COLO829 (cell line): Measurements from ENCODE around the gene BMP6.

Experiments
- DNase-seq: peaks from one replicate; pipeline ENCODE4 v3.0.0; 2012; ENCODE audit warnings: low spot score

The BMP6 gene

DNA sequence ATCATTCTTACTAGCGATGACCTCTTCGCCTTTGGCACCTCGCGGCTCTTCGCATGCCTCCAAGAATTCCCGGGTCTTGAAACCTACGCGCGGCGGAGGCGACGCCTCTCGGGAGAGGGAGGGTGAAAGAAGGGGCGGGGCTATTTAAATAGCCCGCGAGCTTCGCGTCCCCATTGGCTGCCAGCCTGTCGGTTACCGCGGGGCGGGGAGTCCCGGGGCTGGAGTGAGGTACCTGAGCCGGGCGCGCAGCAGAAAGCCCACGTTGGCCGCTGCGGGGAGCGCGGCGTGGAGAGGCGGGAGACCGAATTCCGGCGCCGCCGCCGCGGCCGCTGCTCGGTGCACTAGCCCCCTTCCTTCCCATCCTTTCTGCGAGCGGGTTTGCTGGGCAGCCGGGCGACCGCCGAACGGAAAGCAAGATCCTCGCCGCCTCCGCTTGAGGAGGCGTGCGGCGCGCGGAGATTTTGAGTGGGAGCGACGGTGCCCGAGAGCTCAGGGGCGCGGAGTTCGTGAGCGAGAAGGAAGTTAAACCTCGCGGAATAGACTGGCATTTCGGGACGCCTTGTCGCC, at the start of gene BMP6:
BMP6 (plus strand) TSS at position 251 of the 567 bp plus-strand sequence. CDS start 857 bp downstream, outside the sequence.
- DNase-seq: peak; percentile 97

- DNase-seq: no peak
These were observed 48.7 kb upstream of the BMP6 start for GRCh38 chr6:7677229-7677628.

DNA sequence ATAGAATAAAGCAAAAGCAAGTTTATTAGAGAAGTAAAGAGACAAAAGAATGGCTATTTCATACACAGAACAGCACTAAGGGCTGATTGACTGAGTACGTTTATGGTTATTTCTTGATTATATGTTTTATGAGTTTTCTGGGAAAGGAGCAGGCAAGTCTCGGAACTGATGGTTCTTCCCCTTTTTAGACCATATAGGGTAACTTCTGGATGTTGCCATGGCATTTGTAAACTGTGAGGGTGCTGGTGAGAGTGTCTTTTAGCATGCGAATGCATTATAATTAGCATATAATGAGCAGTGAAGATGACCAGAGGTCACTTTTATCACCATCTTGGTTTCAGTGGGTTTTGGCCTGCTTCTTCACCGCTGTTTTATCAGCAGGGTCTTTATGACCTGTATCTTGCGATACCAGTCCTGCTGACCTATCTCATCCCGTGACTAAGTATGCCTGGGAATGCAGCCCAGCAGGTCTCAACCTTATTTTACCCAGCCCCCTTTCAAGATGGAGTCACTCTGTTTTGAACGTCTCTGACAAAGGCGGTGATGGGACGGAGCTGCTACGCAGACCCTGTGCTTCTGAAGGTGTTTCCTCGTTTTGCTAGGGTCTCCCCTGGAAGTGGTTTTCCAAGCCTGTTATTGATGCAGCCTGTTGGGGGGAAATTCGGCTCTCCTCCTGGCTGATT, 45.4 kb upstream of the BMP6 start:
- no peak for DNase-seq

DNA sequence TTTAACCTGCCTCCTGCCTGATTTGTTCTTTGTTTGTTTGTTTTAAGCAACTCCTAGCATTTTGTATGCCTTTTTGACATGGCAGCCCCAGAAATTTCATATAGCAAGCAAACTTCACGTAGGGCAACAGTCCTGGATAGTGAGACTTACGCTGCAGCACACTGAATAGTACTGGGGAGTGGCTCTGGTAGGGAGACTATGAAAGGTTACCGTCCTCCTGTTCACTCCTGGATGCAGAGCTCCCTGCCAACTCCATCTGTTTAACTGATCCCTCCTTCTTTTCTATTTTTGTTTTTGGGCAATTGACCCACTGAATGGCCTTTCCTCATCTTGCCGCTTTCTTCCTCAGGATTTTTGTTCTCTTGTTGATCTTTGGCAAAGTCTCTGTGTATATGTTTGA, 44.5 kb upstream of the BMP6 start:
- DNase-seq: no peak

DNA sequence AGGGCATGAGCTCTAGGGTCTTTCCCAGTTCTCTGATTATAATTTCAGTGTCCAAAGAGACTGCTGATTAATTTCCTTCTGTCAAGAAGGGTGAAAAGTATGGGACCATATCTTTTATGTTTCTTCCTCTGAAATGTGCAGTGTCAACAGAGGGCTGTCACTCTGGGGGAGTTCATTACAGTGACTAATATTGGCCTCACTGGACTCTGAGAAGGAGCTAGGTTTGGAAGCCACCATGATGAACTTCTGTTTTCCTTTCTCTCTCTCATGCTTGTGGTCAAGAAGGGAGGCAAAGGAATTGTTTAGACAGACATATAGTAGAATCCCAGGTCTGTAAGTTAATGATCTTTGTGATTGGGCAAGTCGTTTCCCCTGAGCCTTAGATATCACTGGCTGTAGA, 41.8 kb upstream of the BMP6 start:
- no peak for DNase-seq

GRCh38 chr6:7684843-7685242, 41.1 kb upstream of the BMP6 start:
- no peak for DNase-seq

DNA sequence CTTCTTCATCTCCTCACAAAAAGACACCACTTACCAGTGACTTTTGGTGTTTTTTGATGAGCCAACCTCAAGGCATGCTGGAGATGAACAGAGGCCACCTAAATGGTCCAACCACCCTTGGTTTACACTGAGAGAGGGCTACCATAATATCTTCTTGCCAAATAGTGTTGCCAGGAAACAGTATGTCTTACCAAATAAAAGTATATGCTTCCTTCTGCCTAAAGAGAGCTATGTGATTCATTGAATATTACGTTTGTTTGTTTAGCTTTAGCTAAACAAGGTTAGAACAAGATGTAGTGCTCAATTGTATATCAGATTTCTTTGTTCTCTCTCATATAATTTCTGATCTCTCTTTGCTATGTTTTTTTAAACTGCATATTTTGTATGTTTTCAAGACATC, 40.6 kb upstream of the BMP6 start:
- no peak for DNase-seq

DNA sequence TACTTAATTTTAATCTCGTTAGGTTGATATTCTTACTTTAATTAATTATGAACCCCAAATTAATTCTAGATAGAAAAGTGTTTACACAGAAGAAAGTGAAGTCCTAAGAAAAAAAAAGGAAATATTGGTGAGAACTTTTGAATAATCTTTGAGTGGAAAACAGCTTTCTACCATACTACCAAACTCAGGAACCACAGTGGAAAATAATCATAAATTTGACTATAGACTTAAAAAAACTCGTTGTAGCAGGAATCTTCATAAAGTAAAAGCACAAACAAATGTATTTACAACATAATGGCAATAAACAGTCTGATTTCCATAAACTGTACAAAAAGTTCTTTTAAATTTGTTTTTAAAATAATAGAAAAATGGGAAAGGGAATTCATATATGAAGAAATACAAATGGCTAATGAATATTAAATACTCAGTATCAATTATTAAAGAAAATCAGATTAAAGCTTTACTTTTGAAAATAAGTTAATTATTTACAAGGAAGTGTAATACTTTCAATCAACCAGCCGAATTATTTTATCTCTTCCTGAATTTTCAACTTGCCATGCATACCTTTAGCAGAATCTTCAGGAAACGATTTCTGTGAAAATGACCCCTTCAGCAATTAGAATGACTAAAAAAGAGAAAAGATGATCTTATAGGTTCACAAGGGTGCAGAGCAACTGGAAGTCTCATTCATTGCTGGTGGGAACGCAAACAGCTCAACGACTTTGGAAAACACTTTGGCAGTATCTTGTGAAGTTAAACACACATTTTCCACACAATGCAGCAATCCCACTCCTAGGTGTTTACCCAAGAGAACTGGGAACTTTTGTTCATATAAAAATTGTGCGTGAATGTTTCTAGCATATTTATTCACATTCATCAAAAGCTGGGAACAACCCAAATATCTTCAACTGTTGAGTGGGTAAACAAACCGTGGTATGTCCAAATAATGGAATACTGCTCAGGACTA, 38.5 kb upstream of the BMP6 start:
- DNase-seq: no peak

- DNase-seq: no peak
These were observed 34.9 kb upstream of the BMP6 start for GRCh38 chr6:7691021-7691420.

DNA sequence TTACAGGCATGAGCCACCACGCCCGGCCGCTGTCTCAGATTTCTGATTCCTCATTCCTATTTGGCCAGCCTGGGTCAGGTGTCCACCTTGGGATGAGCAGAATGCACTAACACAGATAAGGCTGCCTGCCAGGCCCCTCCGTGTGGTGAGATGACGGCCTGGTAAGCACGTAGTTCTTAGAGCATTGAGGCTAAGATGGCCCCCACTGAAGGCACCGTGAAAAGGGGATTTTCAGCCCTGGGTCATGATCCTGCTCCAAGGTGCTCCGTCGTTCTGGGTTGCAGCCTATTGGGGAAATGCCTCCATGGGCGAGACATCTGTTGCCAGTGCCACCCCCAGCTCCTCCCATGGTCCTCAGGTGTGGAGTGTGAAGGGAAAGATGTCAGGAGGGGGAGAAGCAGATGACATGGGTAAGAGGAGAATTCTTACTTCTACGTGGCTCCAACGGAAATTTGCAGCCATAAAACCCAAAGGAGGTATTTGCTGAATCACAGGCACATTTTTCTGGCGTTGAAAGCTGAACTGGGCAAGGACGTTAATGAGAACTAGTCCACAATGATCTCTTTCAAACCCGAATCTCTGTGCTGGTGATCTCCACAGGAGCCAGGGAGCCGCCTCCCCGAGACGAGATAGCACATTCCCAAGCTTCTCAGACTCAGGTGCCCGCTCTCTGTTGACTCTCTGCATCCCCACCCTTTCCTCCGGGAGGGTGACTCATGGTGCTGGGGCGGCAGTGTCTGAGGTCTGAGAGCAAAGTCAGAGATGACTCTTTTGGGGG, 34.0 kb upstream of the BMP6 start:
- DNase-seq: peak; percentile 94

DNA sequence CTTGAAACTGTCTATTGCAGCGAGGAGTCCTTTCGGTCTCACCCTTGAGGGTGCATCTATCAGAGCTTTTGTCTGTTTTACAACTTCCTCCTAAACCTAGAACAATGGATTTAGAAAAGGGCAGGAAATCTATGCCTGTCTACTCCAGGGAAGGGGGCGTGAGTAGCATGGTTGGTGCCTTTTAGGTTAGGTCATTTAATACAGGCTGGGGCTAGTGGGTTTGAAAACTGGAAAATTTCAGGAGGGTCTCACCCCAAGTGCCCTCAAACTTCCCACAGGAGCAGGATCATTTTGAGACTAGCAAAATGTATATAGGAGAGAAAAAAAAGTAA, 33.5 kb upstream of the BMP6 start:
- no peak for DNase-seq

DNA sequence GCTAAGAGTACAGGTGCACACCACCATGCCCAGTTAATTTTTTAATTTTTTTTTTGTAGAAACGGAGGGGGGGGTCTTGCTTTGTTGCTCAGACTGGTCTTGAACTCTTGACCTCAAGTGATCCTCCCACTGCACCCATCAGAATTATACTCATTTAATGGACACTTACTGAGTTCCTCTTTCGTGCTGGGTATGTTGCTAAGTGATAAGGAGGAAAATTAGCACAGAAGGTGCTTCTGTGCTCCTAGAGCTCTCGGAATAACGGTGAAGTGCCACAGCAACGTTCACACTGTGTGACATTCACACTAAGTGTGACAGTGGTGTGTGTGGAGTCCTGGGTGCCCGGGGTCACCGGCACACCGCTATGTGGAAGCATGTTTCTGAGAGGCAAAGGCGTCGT, 32.1 kb upstream of the BMP6 start:
- no peak for DNase-seq

DNA sequence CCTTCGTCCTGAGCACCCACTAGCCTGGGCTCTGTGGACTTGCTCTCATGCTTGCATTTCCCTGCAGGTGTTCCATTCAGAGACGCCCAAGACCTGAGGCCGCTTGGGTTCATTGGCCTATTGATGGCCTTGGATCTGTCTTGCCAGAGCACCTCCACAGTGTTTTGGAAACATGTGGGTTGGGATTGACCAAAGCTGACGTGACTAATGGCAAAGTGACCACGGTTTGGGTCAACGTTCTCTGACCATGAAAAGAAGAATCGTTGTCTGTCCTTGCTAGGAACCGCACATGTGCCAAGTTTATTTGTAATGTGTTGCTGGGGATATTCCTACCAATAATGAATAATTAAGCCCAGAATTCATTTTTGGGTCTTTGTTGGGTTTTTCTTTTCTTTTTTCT, 29.8 kb upstream of the BMP6 start:
- DNase-seq: no peak

GRCh38 chr6:7697432-7697819, 28.5 kb upstream of the BMP6 start:
- DNase-seq: no peak

DNA sequence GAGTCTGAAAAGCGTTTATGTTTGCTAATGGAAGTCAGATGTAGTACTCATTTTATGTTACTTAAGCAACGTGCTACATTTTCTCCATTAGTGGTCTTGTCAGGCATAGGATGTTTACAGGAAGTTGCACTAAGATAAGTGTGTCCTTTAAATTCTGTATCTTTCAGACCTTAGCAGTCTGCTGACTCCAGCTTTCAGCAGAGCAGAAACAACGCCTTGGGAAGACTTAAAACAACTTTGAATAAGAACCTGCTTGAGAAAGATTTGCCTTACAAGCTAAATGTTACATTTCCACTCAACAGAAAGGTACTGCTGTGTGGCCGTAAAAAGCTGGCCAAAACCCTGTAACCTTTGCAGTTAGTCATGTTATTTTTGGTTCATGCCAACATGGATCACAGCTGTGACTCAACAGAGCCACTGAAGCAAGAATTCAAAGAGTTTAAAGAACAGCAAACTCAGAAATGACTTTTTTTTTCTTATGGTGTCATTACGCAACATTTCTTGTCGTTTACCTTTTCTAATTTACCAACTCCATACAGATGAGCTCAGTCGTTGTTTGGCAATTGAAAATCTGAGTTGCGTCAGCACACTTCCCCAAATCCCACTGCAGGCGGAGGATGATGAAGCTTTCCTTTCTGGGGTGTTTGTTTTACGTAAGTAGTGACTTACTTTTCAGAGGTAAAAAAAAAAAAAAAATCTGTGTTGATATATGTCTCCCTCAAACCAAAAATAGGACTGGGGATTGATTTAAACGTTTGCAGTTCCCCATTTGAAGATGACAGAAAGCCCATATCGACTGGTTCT, 27.9 kb upstream of the BMP6 start:
- no peak for DNase-seq

DNA sequence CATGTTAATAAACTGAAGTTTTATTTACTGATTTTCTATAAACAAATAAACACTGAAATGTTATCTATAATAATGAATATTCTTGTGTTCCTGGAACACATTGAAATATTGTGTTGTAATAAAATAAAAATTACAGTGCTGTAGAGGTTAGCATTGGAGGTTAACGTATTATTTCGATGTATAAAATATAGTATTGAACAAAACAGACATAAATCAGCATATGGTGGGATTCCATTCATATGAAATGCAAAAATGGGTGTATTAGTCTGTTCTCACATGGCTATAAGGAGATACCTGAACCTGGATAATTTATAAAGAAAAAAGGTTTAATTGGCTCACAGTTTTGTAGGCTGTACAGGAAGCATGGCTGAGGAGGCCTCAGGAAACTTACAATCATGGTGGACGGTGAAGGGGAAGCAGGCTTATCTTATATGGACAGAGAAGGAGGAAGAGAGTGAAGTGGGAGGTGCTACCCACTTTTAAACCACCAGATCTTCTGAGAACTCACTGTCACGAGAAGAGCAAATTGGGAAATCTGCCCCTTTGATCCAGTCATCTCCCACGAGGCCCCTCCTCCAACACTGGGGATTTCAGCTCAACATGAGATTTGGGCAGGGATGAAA, 24.6 kb upstream of the BMP6 start:
- DNase-seq: no peak

GRCh38 chr6:7703148-7703680, 22.7 kb upstream of the BMP6 start:
- DNase-seq: no peak

DNA sequence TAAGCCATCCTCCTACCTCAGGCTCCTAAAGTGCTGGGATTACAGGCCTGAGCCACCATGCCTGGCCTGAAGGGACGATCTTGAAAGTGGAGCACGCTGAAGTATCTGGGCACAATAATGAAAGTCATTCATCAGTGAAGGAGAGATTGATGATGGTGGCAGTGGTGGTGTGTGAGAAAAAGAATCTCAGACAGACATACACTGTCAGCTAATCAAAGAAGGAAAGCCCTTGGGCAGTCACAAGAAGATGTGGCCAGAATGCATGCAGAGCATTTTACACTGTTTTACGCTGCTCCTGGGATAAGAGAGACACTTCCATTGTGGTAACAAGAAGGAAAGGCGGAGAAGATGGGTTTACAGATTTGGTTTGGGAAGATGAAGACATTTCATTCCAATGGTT, 20.4 kb upstream of the BMP6 start:
- DNase-seq: peak; percentile 77

DNA sequence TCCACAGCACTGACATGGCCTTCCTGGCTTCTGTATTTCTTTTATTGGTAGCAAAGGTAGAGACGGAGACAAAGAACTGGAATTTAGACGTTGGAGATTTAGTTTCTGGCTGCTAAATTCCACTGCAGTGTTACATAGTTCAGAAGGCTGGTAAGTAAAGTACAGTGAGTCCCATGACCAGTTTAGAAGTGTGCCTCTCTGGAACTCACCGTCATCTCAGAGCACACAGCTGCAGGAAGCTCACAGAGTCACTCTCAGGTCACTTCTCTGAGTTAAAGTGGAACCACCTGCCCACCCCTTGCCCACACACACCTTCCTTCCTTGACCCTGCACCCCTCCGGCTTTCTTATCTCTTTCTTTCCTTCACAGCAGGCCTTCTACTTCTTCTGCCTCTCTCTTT, 19.6 kb upstream of the BMP6 start:
- no peak for DNase-seq

DNA sequence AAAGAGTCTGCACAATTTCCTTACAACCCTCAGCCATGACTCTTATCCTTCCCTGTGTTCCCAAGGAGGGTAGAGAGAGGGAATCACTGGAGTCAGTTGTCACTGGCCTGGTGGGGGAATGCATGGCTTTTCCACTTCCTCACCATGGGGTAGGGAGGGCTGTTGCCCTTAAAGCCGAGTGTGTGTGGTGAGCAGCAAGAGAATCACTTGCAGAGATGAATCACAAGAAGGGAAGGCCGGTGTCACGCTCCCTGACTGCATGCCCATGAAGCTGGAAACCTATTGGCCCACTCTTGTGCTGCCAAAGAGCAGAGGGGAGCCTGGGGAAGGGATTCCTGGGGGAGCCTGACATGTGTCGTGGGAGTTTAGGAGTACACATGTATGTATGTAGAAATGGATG, 18.1 kb upstream of the BMP6 start:
- DNase-seq: no peak

GRCh38 chr6:7719364-7719850, 6.5 kb upstream of the BMP6 start:
- DNase-seq: no peak
